ENCODE data around the gene SOCS1.
"Not testable (repeated sequence)": the region's sequence is repeated elsewhere in the genome, so short reads cannot be mapped to it uniquely, and the experiment has no call there.

The SOCS1 gene

DNA sequence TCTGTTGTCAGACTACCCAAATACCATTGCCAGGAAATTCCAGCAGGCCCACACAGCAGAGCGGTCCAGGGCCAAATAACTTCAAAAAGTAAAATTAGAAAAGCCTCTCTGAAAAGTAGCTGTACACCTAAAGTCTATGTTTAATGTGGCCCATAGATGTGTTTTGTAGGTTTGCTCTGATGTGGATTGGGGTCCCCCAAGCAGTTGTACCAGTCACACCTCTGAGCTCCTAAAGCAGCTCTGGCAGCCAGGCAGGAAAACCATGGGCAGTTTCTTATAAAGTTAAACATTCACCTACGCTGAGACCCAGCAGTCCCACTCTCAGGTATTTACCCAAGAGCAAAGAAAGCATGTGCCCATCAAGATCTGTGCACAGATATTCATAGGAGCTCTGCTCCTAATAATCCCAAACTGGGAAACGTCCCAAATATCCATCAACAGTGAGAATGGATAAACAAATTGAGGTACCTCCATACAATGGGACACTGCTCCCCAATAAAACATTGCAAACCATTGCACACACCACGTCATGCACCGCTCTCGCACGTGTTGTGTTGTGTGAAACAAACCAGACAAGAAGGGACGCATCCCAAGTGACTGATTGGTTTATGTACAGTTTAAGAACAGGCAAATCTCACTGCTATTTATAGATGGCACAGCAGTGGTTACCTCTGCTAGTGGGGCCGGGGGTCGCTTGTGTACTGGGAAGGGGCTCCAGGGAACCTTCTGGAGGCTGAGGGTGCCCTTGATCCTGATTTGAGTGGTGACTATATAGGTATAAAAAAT is 40.9 kb upstream of the SOCS1 start:
- no peaks in the 10 kb centered on the region for H3K27me3 ChIP-seq (ENCODE audit: low read depth, low read length)
- H3K9me3 ChIP-seq (ENCODE audit: control insufficient read depth in 1 of 2, low read length in 2 of 2), result no peaks in the 10 kb centered on the region
- H3K27ac ChIP-seq (ENCODE audit: low read length), result no peak overlapping the region
- no peaks in the 10 kb centered on the region for H3K36me3 ChIP-seq (ENCODE audit: control insufficient read depth in 1 of 2, insufficient read depth in 2 of 2, low read length in 2 of 2)
- peaks cover 5 to 8% of the 10 kb centered on the region in 2 donors for H3K4me1 ChIP-seq (ENCODE audit: control insufficient read depth in 1 of 2, insufficient read depth in 2 of 2, low read length in 2 of 2)
- peak overlapping the region in 1 of 2 donors; percentile 51 for H3K4me3 ChIP-seq (ENCODE audit: low read depth in 1 of 2, low read length in 2 of 2)

DNA sequence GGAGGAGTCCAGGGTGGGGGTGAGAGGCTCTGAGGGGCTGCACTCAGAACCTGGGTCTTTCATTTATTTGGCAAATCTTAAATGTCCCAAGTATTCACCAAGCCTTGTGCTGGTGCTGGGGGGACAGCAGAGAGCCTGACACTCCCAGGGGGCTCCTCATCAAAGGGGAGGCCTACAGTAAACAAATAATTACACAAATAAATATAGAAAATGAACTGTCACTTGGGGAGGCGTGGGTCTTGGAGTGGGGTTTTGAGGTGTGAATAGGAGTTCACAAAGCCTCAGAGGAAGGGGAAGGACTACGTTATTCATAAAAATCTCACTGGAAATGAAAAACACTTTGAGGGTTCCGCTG is 40.3 kb upstream of the SOCS1 start:
- no peaks in the 10 kb centered on the region for H3K36me3 ChIP-seq (ENCODE audit: control insufficient read depth in 1 of 2, insufficient read depth in 2 of 2, low read length in 2 of 2)
- no peaks in the 10 kb centered on the region for H3K27me3 ChIP-seq (ENCODE audit: low read depth, low read length)
- no peaks in the 10 kb centered on the region for H3K9me3 ChIP-seq (ENCODE audit: control insufficient read depth in 1 of 2, low read length in 2 of 2)
- H3K27ac ChIP-seq (ENCODE audit: low read length), result no peak overlapping the region
- no peak overlapping the region for H3K4me3 ChIP-seq (ENCODE audit: low read depth in 1 of 2, low read length in 2 of 2)
- peaks cover 5 to 8% of the 10 kb centered on the region in 2 donors for H3K4me1 ChIP-seq (ENCODE audit: control insufficient read depth in 1 of 2, insufficient read depth in 2 of 2, low read length in 2 of 2)

DNA sequence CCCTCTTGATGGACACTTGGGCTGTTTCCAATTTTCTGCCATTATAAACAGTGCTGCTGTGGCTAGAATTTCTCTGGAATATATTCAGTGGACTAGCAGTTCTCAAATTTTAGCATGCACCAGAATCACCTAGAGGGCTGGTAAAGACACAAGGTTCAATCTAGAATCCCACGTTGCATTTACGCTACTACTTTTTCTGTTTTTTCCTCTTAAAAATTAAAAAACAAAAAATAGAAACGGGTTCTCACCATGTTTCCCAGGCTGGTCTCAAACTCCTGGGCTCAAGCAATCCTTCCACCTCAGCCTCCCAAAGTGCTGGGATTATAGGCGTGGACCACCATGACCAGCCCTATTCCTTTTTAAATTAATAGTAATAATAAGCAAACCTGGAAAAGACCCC is 39.7 kb upstream of the SOCS1 start:
- Histone ChIP-seq H3K36me3 (ENCODE audit: control insufficient read depth in 1 of 2, insufficient read depth in 2 of 2, low read length in 2 of 2) (no peaks in the 10 kb centered on the region), H3K4me1 (ENCODE audit: control insufficient read depth in 1 of 2, insufficient read depth in 2 of 2, low read length in 2 of 2) (peaks cover 5 to 8% of the 10 kb centered on the region in 2 donors), H3K27me3 (ENCODE audit: low read depth, low read length) (no peaks in the 10 kb centered on the region)

DNA sequence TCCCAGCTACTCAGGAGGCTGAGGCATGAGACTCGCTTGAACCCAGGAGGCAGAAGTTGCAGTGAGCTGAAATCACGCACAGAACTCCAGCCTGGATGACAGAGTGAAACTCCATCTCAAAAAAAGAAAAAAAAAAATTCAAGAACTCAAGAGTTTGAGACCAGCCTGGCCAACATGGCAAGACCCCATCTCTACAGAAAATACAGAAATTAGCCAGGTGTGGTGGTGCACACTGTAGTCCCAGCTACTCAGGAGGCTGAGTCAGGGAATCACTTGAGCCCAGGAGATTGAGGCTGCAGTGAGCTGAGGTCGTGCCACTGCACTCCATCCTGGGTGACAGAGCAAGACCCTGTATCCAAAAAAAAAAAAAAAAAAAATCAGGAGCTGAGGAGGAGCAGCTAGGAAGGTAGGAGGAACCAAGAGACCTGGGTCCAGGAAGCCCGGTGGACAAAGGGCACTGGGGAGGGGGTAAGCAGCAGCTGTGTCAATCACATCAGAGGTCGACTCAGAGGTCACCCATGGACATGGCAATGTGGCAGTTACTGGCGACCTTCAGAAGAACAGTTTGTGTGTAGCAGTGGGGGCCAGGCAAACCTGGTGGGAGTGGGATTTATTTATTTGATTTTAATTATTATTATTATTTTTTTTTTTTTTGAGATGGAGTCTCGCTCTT is 36.2 kb upstream of the SOCS1 start:
- peaks cover 5 to 7% of the 10 kb centered on the region in 2 donors for H3K4me1 ChIP-seq (ENCODE audit: control insufficient read depth in 1 of 2, insufficient read depth in 2 of 2, low read length in 2 of 2)
- H3K27me3 ChIP-seq (ENCODE audit: low read depth, low read length), result no peaks in the 10 kb centered on the region
- no peak overlapping the region for H3K27ac ChIP-seq (ENCODE audit: low read length)
- no peaks in the 10 kb centered on the region for H3K36me3 ChIP-seq (ENCODE audit: control insufficient read depth in 1 of 2, insufficient read depth in 2 of 2, low read length in 2 of 2)
- H3K9me3 ChIP-seq (ENCODE audit: control insufficient read depth in 1 of 2, low read length in 2 of 2), result no peaks in the 10 kb centered on the region
- no peak overlapping the region for H3K4me3 ChIP-seq (ENCODE audit: low read depth in 1 of 2, low read length in 2 of 2)

More for the DNA sequence above, 39.7 kb upstream of the SOCS1 start:
- Histone ChIP-seq H3K27ac (ENCODE audit: low read length) (no peak overlapping the region), H3K9me3 (ENCODE audit: control insufficient read depth in 1 of 2, low read length in 2 of 2) (no peaks in the 10 kb centered on the region), H3K4me3 (ENCODE audit: low read depth in 1 of 2, low read length in 2 of 2) (no peak overlapping the region)

GRCh38 chr16:11291091-11291703 is 35.2 kb upstream of the SOCS1 start:
- H3K27me3 ChIP-seq (ENCODE audit: low read depth, low read length), result no peaks in the 10 kb centered on the region
- no peak overlapping the region for H3K4me3 ChIP-seq (ENCODE audit: low read depth in 1 of 2, low read length in 2 of 2)
- H3K36me3 ChIP-seq (ENCODE audit: control insufficient read depth in 1 of 2, insufficient read depth in 2 of 2, low read length in 2 of 2), result no peaks in the 10 kb centered on the region
- no peaks in the 10 kb centered on the region for H3K9me3 ChIP-seq (ENCODE audit: control insufficient read depth in 1 of 2, low read length in 2 of 2)
- H3K4me1 ChIP-seq (ENCODE audit: control insufficient read depth in 1 of 2, insufficient read depth in 2 of 2, low read length in 2 of 2), result no peaks in the 10 kb centered on the region
- H3K27ac ChIP-seq (ENCODE audit: low read length), result no peak overlapping the region

DNA sequence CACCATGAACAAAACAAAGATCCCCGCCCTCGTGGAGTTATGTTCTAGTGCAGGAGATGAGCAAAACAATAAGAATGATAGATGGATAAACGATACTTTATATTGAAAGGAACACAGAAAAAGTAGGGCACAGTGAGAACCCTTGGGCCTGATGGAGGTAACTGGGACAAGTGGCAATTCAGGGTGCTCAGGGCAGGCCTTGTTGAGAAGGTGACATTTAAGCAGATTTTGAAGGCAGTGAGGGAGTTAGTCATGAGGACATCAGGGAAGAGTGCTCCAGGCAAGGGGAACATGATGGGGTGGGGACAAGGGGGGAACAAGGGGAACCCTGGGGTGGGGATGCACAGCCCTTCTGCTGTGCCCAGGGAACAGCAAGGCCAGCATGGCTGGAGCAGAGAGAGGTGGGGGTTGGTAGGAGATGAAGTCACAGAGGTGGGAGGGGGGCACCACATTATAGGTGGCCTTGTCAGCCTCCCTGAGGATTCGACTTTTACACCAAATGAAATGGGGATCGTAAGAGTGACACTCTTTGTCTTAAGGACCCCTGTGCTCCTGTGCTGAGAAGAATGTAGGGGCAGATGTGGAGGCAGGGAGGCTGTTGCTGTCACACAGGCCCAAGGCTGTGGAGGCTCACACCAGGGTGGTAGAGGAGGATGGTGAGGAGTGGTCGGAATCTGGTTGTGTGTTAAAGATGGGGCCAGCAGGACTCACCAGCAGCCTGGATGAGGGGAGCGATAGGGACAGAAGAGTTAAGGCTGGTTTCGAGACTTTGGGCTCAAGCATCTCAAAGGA is 34.3 kb upstream of the SOCS1 start:
- Histone ChIP-seq H3K4me1 (ENCODE audit: control insufficient read depth in 1 of 2, insufficient read depth in 2 of 2, low read length in 2 of 2) (no peaks in the 10 kb centered on the region), H3K36me3 (ENCODE audit: control insufficient read depth in 1 of 2, insufficient read depth in 2 of 2, low read length in 2 of 2) (no peaks in the 10 kb centered on the region), H3K4me3 (ENCODE audit: low read depth in 1 of 2, low read length in 2 of 2) (no peak overlapping the region), H3K27ac (ENCODE audit: low read length) (no peak overlapping the region), H3K27me3 (ENCODE audit: low read depth, low read length) (no peaks in the 10 kb centered on the region), H3K9me3 (ENCODE audit: control insufficient read depth in 1 of 2, low read length in 2 of 2) (no peaks in the 10 kb centered on the region)

- not testable (repeated sequence) for H3K4me1 ChIP-seq (ENCODE audit: control insufficient read depth in 1 of 2, insufficient read depth in 2 of 2, low read length in 2 of 2)
Measured at GRCh38 chr16:11289696-11290095, 33.7 kb upstream of the SOCS1 start.

GRCh38 chr16:11289202-11289601 is 33.2 kb upstream of the SOCS1 start:
- no peak overlapping the region for H3K4me3 ChIP-seq (ENCODE audit: low read depth in 1 of 2, low read length in 2 of 2)
- no peak overlapping the region for H3K27ac ChIP-seq (ENCODE audit: low read length)
- no peaks in the 10 kb centered on the region for H3K36me3 ChIP-seq (ENCODE audit: control insufficient read depth in 1 of 2, insufficient read depth in 2 of 2, low read length in 2 of 2)
- H3K4me1 ChIP-seq (ENCODE audit: control insufficient read depth in 1 of 2, insufficient read depth in 2 of 2, low read length in 2 of 2), result no peaks in the 10 kb centered on the region
- H3K27me3 ChIP-seq (ENCODE audit: low read depth, low read length), result no peaks in the 10 kb centered on the region
- H3K9me3 ChIP-seq (ENCODE audit: control insufficient read depth in 1 of 2, low read length in 2 of 2), result no peaks in the 10 kb centered on the region

More at GRCh38 chr16:11289696-11290095, 33.7 kb upstream of the SOCS1 start:
- not testable (repeated sequence) for H3K27me3 ChIP-seq (ENCODE audit: low read depth, low read length); H3K36me3 ChIP-seq (ENCODE audit: control insufficient read depth in 1 of 2, insufficient read depth in 2 of 2, low read length in 2 of 2); H3K27ac ChIP-seq (ENCODE audit: low read length); H3K9me3 ChIP-seq (ENCODE audit: control insufficient read depth in 1 of 2, low read length in 2 of 2); H3K4me3 ChIP-seq (ENCODE audit: low read depth in 1 of 2, low read length in 2 of 2)

DNA sequence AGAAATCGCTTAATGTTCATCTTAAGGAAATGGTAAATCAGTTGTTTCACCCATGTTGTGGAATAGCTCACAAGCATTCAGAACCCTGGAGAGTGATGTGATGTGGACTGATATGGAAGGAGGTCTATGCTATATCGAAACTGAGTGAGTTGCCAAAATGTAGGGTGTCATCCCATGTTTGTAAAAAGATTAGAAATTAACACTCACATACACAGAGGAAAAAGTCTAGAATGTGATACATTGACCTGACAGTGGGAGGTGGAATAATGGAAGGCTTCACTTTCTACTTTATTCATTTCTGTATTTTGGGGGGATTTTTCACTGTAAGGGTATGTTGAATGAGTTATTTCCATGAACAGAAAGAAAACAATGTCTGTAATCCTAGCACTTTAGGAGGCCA is 29.8 kb upstream of the SOCS1 start:
- Histone ChIP-seq H3K27ac (ENCODE audit: low read length) (no peak overlapping the region), H3K27me3 (ENCODE audit: low read depth, low read length) (no peaks in the 10 kb centered on the region), H3K4me3 (ENCODE audit: low read depth in 1 of 2, low read length in 2 of 2) (no peak overlapping the region), H3K9me3 (ENCODE audit: control insufficient read depth in 1 of 2, low read length in 2 of 2) (no peaks in the 10 kb centered on the region), H3K36me3 (ENCODE audit: control insufficient read depth in 1 of 2, insufficient read depth in 2 of 2, low read length in 2 of 2) (no peaks in the 10 kb centered on the region), H3K4me1 (ENCODE audit: control insufficient read depth in 1 of 2, insufficient read depth in 2 of 2, low read length in 2 of 2) (no peaks in the 10 kb centered on the region)

DNA sequence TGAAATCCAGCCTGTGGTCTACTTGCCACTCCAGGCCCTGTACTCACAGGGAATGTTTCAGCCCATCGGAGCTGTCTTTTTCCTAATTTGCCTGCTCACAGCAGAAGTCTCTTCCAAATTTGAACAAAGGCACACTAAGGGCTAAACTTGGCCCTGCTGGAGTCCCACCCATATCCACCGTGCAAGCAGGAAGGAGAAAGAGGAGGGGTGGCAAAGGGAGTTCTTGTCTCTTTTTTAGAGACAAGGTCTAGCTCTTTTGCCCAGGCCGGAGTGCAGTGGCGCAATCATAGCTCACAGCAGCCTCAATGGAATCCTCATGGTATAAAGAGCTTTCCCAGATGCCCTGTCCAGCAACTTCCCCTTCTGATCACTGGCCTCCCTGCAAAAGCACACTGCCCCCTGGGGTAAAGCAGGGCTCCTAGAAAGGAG is 27.8 kb upstream of the SOCS1 start:
- no peak overlapping the region for H3K4me3 ChIP-seq (ENCODE audit: low read depth in 1 of 2, low read length in 2 of 2)

More for the DNA sequence above, 27.8 kb upstream of the SOCS1 start:
- Histone ChIP-seq H3K4me1 (ENCODE audit: control insufficient read depth in 1 of 2, insufficient read depth in 2 of 2, low read length in 2 of 2) (no peaks in the 10 kb centered on the region), H3K27me3 (ENCODE audit: low read depth, low read length) (no peaks in the 10 kb centered on the region), H3K27ac (ENCODE audit: low read length) (no peak overlapping the region), H3K36me3 (ENCODE audit: control insufficient read depth in 1 of 2, insufficient read depth in 2 of 2, low read length in 2 of 2) (no peaks in the 10 kb centered on the region), H3K9me3 (ENCODE audit: control insufficient read depth in 1 of 2, low read length in 2 of 2) (no peaks in the 10 kb centered on the region)
